Testis (tissue), 2 donors: ENCODE data around the gene CYTH4.

Experiments
- CTCF ChIP-seq, 3 experiments: fragments of 450-650 bp in 2 of 3; fragments of 200-600 bp in 1 of 3; sonication (generic) in 1 of 3; IDR thresholded peaks; one replicate each; pipeline ENCODE4 v1.5.1; 2016 to 2019; ENCODE audit warnings: antibody characterized with exemption in 3 of 3, mild to moderate bottlenecking in 2 of 3, moderate library complexity in 1 of 3
- POLR2A ChIP-seq: fragments of 450-650 bp; IDR thresholded peaks from one replicate; pipeline ENCODE4 v1.6.1; 2017; ENCODE audit warnings: antibody characterized with exemption, mild to moderate bottlenecking, moderate library complexity

- TF ChIP-seq CTCF (IDR thresholded peaks at IDR 0.05) (no peak), POLR2A (no peak)
Measured at GRCh38 chr22:37258005-37258752, 24.1 kb upstream of the CYTH4 start.
